Aorta (tissue), 5 donors: ENCODE data around the gene VSNL1. TPM values are rescaled to one million over a fixed set of nuclear protein-coding genes. Genes with fewer than 3 reads are reported as not detected.

ENCODE experiments used
- ATAC-seq: fragments of 200-7000 bp; cut with Tn5 transposase; one replicate; pipeline ENCODE4 v1.9.1; 2022; ENCODE audit warnings: moderate library complexity; ENCODE audit not compliant: low FRiP score
- DNase-seq, 2 donors: peaks; one replicate each; pipeline ENCODE4 v3.0.0-alpha.2; 2020
- H3K27ac ChIP-seq, 2 donors: one replicate each; pipeline ENCODE4 v1.5.1; 2013; ENCODE audit warnings: low read length in 2 of 2, mild to moderate bottlenecking in 2 of 2, moderate library complexity in 2 of 2, control low read depth in 1 of 2, inconsistent platforms in 1 of 2, low read depth in 1 of 2
- H3K27me3 ChIP-seq, 2 donors: one replicate each; pipeline ENCODE4 v1.6.1; 2013; ENCODE audit warnings: control low read depth in 1 of 2, low read length in 1 of 2, mild to moderate bottlenecking in 1 of 2, moderate library complexity in 1 of 2; ENCODE audit not compliant: insufficient read depth in 2 of 2, control insufficient read depth in 1 of 2
- H3K36me3 ChIP-seq, 2 donors: one replicate each; pipeline ENCODE4 v1.6.1; 2013; ENCODE audit warnings: control low read depth in 1 of 2, low read length in 1 of 2, mild to moderate bottlenecking in 1 of 2; ENCODE audit not compliant: insufficient read depth in 2 of 2, control insufficient read depth in 1 of 2
- H3K4me1 ChIP-seq, 2 donors: one replicate each; pipeline ENCODE4 v1.6.1; 2013; ENCODE audit warnings: low read length in 2 of 2, control low read depth in 1 of 2, mild to moderate bottlenecking in 1 of 2, moderate library complexity in 1 of 2; ENCODE audit not compliant: insufficient read depth in 2 of 2, control insufficient read depth in 1 of 2
- H3K4me3 ChIP-seq, 2 donors: one replicate each; pipeline ENCODE4 v1.5.1; 2013; ENCODE audit warnings: low read length in 2 of 2, control low read depth in 1 of 2, mild to moderate bottlenecking in 1 of 2
- H3K9me3 ChIP-seq: one replicate; pipeline ENCODE4 v1.6.1; 2013; ENCODE audit warnings: mild to moderate bottlenecking, low read length; ENCODE audit not compliant: control insufficient read depth
- WGBS, 2 donors: extraction: QIAGEN DNeasy Blood & Tissue Kit; methylation state at CpG; one replicate each; pipeline ENCODE4 v1.1.7; 2013; 5-methylcytosine and 5-hydroxymethylcytosine counted together
- intact Hi-C, 2 donors: fragments of 100-400 bp; cut with DNase I; formaldehyde crosslinking; loops; one replicate each; pipeline versions ENCODE4 v1.14.2 to v1.15.0; 2022
- long read RNA-seq, 2 donors: library from polyadenylated mRNA; unstranded; transcript quantifications; one replicate each; pipeline ENCODE4 v2.0.0, GENCODE V29; 2020 to 2021
- polyA plus RNA-seq, 2 donors: library from polyadenylated mRNA; stranded (reverse); fragments of 200-250 nt; gene quantifications; one replicate each; pipeline ENCODE4 v1.2.3, GENCODE V29; 2013
- total RNA-seq, 2 donors: library from RNA; stranded (reverse); fragmentation: NEBNext Ultra II Directional; extraction: Animal tissue kit (Norgen Biotek cat#: 25700); gene quantifications; one replicate each; pipeline ENCODE4 v1.2.1, GENCODE V29; 2021
- donor health status: healthy with polysubstance abuse.
- donor health status: Bipolar disorder and iron deficiency.
- donor health status: DM: no; HTN: no; CAD: no.
- donor health status: DM: no; HTN: no; CAD: no.
- donor health status: DM: yes; HTN: yes; CAD: no.

The VSNL1 gene
- total RNA-seq (not detected), polyA plus RNA-seq (not detected)
- long read RNA-seq, donor 1: 0 reads
- long read RNA-seq, donor 2: 0 reads

DNA sequence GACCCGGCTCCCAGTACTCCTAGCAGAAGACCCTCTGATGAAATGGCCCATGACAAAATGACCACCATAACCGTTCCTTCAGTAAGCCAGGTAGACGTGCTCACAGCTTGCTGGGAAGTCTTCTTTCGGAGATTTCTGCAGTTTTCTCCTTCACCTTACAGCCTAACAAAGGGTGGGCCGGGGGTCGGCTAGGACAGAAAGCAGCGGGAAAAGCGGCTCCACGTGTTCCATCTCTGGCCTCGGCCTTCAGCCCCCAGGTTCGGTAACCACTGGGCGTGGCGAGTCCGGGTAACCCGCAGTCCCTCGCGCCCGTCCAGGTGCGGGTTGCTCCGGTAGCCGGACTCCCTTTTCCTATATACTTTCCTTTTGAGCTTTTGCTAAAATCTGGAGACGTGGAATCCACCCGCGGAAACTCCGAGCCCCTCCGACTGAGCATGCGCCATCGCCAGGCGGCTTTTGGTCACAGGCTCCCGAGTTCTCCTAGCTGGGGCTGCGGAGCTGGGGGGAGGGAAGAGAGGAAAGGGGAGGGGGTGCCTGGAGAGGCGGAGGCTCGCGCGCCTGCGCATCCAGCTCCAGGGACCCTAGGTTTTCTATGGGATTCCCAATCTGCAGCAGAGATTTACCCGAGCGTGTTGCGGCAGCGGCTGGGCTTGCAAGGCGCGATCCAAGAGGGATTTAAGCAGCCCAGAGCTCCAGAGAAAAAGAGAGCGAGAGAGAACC, at the start of gene VSNL1:
Gene VSNL1 (plus strand): TSS at position 604 of the 720 bp plus-strand sequence. CDS start 51,379 bp downstream, outside the sequence.
- Histone ChIP-seq H3K36me3 (no peaks in the 10 kb centered on the region), H3K4me3 (peak within 1 kb of the TSS; percentile 52 to 74), H3K9me3 (no peaks in the 10 kb centered on the region), H3K27ac (no peak within 1 kb of the TSS), H3K27me3 (peaks cover 0 to 2% of the 10 kb centered on the region in 2 donors), H3K4me1 (no peaks in the 10 kb centered on the region)
- intact Hi-C loops: no loop called here
- DNase-seq (peak; percentile 71 to 87), ATAC-seq (peak; percentile 83)
- WGBS, 2 donors: 1% methylated on average over 43 of the region's 43 CpGs

- 14 to 21% methylated on average over 1 of the region's 1 CpG for WGBS, 2 donors
- Histone ChIP-seq H3K27ac (no peak overlapping the region), H3K4me1 (no peaks in the 10 kb centered on the region), H3K27me3 (no peaks in the 10 kb centered on the region), H3K4me3 (no peak overlapping the region), H3K36me3 (no peaks in the 10 kb centered on the region), H3K9me3 (no peaks in the 10 kb centered on the region)
- ATAC-seq (no peak), DNase-seq (no peak)
- intact Hi-C loops: no loop called here
These were observed 44.9 kb upstream of the VSNL1 start for GRCh38 chr2:17495590-17495989.

- no peak for ATAC-seq
These were observed 42.8 kb upstream of the VSNL1 start for GRCh38 chr2:17497718-17498117.

GRCh38 chr2:17506736-17507616, 33.5 kb upstream of the VSNL1 start:
- intact Hi-C loops: loop anchor here in 1 of 2 donors (5.0 kb wide), 1 partner anchor 45 kb away; no protein-coding TSS in a partner anchor
- no peaks in the 10 kb centered on the region for H3K36me3 ChIP-seq
- no peak overlapping the region for H3K4me3 ChIP-seq
- H3K27ac ChIP-seq: no peak overlapping the region
- no peaks in the 10 kb centered on the region for H3K4me1 ChIP-seq
- no peak for ATAC-seq
- H3K9me3 ChIP-seq: no peaks in the 10 kb centered on the region
- no peaks in the 10 kb centered on the region for H3K27me3 ChIP-seq
- DNase-seq: no peak
- 66 to 75% methylated on average over 2 of the region's 2 CpGs for WGBS, 2 donors

More at GRCh38 chr2:17497718-17498117, 42.8 kb upstream of the VSNL1 start:
- H3K4me1 ChIP-seq: no peaks in the 10 kb centered on the region
- no peak overlapping the region for H3K27ac ChIP-seq
- no peak for DNase-seq
- WGBS, 2 donors: 19 to 24% methylated on average over 1 of the region's 1 CpG
- intact Hi-C loops: no loop called here
- H3K27me3 ChIP-seq: no peaks in the 10 kb centered on the region
- no peaks in the 10 kb centered on the region for H3K9me3 ChIP-seq
- no peak overlapping the region for H3K4me3 ChIP-seq
- H3K36me3 ChIP-seq: no peaks in the 10 kb centered on the region

- intact Hi-C loops: loop anchor here in 1 of 2 donors (10.0 kb wide), 1 partner anchor 129 kb away; no protein-coding TSS in a partner anchor
- no peak for ATAC-seq
- DNase-seq: no peak
- Histone ChIP-seq H3K36me3 (no peaks in the 10 kb centered on the region), H3K4me1 (no peaks in the 10 kb centered on the region), H3K27me3 (no peaks in the 10 kb centered on the region), H3K9me3 (no peaks in the 10 kb centered on the region), H3K4me3 (no peak overlapping the region), H3K27ac (no peak overlapping the region)
These were observed 24.8 kb upstream of the VSNL1 start for GRCh38 chr2:17515652-17516051.

DNA sequence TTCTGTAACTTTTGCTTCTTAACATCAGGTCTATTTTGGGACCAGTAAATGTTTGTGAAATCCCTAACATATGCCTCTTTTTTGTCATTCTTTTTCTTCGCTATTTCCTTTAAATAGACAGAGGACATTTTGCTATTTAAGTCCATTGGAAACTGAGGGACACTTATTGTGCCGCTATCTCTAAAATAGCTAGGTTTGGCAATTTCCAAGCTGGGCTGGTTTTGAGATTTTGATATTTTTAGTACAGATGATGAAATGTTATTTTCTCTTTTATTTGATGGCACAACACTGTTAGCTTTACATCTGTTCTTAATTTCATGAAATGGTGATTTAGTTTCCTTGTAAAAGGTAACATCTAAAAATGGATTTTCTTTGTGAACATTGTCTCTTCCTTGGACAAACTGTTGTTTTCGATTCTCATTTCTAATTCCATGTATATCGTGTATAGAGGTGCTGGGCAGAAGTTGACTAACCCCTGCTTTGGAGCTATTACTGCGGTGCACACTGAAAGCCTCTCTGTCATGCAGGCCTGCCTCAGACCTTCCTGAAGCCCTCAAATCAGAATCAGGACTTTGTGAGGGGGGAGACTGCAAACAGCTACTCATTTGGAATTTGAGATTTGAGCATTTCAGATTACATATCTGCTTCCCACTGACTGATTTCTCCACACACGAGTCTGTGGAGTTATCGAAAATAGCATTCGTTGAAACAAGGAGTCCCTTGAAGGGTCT, 22.9 kb upstream of the VSNL1 start:
- no peaks in the 10 kb centered on the region for H3K36me3 ChIP-seq
- H3K27me3 ChIP-seq: no peaks in the 10 kb centered on the region
- no peak for DNase-seq
- H3K4me3 ChIP-seq: no peak overlapping the region
- H3K9me3 ChIP-seq: no peaks in the 10 kb centered on the region
- H3K27ac ChIP-seq: no peak overlapping the region
- peak; percentile 25 for ATAC-seq
- WGBS, 2 donors: 29 to 33% methylated on average over 8 of the region's 8 CpGs
- intact Hi-C loops: loop anchor here in 1 of 2 donors (10.0 kb wide), 1 partner anchor 127 kb away; no protein-coding TSS in a partner anchor
- no peaks in the 10 kb centered on the region for H3K4me1 ChIP-seq

DNA sequence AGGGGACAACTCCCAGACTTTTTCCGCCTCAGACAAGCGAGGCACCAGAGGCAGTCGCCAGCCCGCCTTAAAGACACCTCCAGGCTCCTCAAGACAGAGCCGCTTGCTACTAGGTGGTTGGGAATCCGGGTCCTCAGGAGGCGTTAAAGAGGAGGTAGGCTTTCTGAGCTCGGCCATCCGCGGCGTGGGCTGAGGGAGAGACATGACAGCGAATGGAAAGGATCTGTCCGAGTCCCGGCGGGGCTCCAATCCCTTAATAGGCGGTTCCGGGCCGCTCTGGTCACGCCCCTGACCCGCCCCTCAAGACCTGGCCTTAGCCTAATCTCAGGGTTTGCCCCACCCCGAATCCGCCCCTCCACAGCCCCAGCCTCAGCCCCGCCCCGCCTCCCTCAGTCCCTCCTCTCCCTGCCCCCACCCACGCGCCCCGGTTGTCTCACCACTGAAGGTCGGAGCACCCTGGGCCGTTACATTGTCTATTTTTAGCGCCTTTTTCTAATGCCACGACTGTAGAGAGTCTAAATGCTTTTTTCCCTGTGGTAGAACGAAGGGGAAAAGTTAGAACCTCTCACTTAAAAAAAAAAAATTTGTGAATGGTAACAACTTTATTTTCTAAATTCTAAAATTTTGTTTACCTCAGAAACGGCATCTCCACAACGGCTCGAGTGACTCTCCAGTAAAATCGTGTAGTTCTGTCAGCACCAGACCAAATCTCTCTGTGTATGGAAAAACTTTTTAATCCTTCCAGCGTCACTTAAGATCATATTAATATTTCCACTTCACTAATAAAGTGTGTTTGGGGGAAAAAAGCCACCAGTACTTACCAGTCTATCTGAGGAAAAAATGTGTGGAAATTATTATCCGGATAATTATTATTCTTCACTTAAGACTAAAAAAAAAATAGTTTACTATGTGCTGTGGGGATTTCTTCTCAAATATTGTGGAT, 22.0 kb upstream of the VSNL1 start, which contains the start of gene RAD51AP2:
Gene RAD51AP2 (minus strand): TSS at position 229 of the 943 bp plus-strand sequence. CDS start 25 bp downstream, at position 204.
- H3K9me3 ChIP-seq: no peaks in the 10 kb centered on the region
- ATAC-seq: peak; percentile 99
- H3K4me3 ChIP-seq: no peak within 1 kb of the TSS
- 3 to 4% methylated on average over 37 to 38 of the region's 38 CpGs for WGBS, 2 donors
- no peaks in the 10 kb centered on the region for H3K36me3 ChIP-seq
- intact Hi-C loops: loop anchor here in 1 of 2 donors (10.0 kb wide), 1 partner anchor 126 kb away; no protein-coding TSS in a partner anchor
- H3K4me1 ChIP-seq: no peaks in the 10 kb centered on the region
- DNase-seq: peak; percentile 78 to 94
- H3K27me3 ChIP-seq: no peaks in the 10 kb centered on the region
- no peak within 1 kb of the TSS for H3K27ac ChIP-seq
